CMK (cell line): Measurements from ENCODE around the gene MLIP.
"Not testable (repeated sequence)": the region's sequence is repeated elsewhere in the genome, so short reads cannot be mapped to it uniquely, and the experiment has no call there.

Experiments
- DNase-seq: peaks from one replicate; pipeline ENCODE4 v3.0.0-alpha.2; 2010; ENCODE audit warnings: low read depth

The MLIP gene, protein sequence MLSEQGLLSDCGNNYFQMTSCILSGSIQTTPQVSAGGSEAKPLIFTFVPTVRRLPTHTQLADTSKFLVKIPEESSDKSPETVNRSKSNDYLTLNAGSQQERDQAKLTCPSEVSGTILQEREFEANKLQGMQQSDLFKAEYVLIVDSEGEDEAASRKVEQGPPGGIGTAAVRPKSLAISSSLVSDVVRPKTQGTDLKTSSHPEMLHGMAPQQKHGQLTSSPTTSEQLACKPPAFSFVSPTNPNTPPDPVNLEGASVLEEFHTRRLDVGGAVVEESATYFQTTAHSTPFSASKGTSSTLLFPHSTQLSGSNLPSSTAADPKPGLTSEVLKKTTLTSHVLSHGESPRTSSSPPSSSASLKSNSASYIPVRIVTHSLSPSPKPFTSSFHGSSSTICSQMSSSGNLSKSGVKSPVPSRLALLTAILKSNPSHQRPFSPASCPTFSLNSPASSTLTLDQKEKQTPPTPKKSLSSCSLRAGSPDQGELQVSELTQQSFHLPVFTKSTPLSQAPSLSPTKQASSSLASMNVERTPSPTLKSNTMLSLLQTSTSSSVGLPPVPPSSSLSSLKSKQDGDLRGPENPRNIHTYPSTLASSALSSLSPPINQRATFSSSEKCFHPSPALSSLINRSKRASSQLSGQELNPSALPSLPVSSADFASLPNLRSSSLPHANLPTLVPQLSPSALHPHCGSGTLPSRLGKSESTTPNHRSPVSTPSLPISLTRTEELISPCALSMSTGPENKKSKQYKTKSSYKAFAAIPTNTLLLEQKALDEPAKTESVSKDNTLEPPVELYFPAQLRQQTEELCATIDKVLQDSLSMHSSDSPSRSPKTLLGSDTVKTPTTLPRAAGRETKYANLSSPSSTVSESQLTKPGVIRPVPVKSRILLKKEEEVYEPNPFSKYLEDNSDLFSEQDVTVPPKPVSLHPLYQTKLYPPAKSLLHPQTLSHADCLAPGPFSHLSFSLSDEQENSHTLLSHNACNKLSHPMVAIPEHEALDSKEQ

DNA sequence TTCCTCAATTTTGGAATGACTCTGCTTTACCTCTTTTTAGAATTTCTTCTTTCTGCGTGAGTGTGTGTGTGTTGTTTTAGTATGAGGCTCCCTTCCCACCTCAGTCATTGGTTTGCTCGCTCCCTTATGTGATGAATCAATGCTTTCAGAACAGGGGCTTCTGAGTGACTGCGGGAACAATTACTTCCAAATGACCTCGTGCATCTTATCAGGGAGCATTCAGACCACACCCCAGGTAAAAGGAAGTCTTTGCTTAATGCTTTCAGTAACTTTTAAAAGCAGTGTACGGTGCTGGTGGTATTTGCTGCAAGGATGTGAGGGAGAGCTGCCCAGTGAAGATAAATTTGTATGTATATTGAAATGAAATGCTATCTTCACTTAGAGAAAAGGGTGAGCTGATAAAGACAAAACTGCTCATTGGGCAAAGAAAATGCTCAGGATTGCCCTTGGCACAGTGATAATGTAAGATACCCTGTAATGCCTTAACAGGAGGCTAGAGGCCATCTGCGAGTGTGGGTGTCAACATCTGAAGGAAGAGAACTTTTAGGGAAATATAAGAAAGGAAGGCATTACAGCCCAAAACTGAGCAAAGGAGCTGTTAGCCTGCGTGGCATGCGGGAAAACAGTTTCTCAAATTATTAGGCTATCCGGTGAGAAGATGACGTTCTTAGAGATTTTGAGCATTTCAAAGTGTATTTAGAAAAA is at the start of gene MLIP:
MLIP (plus strand) TSS at position 103 of the 705 bp plus-strand sequence; CDS start at position 140, 37 bp downstream.
- DNase-seq, result no peak

DNA sequence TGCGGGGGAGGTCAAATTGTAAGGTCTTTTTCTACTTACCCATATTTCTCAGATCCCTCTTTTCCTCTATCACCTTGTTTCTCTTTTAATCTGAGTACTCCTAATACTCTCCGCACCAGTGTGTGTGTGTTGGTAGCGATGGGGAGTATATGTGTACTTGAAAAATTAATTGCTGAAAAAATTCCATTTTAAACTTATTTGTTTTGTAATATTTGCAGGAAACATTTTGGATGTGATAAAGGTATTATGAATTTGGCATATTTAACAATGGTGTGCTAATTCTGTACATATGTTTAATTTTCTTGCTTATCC is 48.1 kb upstream of the MLIP start:
- no peak for DNase-seq

DNA sequence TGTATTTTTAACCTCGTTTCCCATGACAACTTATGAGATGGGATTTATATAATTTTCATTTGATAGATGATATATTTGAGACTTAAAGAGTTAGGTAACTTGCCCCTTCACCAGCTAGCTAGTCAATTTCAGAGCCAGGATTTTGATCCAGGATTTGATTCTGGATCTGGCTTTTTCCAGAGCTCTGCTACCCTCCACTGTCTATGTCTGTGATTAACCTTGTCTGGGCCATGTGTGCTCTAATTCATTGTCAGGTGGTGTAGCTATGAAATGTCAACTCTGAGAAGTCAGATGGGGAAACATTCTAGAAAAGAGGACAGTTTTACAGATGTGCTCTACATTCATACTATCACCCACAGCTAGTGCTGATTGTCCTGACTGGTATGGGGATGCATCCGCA is 42.5 kb upstream of the MLIP start:
- DNase-seq, result no peak

DNA sequence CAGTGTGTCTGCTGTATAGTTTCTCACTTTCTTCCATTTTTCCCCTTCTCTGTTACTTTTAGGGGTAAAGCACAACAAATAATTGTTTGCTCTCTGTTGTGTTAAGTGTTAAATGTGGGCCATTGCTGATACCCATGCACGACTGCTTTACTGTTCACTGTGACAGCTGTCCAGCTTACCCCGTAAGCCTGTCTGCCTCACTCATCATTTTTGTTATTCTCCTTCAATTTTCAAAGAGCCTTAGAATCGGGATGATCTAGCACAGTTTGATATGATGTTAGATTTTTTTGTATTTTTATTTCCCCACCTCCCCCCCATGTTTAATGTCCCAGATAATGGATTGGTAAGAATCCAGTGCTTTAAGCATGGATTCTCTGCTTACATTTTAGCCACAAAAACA is 41.2 kb upstream of the MLIP start:
- DNase-seq, result no peak

DNA sequence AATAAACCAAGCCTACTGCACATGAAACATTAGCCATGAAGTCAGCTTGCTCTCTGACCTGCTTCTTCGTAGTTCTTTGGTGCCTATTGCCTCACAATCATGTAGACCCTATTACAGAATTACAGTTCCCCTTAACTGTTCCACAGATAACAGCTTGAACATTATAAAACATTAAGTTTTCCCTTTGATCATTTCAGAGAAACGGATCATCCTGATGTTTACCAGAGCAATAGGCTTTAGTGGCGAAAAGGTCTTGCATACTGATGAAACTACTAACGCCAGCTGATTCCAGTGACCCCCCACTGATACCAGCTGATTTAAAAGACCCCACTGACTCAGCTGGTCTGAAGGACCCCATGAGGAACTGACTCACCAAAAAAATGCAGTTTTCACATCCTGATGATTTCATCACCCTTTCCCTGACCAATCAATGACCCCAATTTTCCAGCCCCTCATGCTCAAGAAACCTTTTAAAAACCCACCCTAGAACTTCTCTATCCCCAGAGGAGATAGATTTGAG is 39.4 kb upstream of the MLIP start:
- DNase-seq, result no peak

DNA sequence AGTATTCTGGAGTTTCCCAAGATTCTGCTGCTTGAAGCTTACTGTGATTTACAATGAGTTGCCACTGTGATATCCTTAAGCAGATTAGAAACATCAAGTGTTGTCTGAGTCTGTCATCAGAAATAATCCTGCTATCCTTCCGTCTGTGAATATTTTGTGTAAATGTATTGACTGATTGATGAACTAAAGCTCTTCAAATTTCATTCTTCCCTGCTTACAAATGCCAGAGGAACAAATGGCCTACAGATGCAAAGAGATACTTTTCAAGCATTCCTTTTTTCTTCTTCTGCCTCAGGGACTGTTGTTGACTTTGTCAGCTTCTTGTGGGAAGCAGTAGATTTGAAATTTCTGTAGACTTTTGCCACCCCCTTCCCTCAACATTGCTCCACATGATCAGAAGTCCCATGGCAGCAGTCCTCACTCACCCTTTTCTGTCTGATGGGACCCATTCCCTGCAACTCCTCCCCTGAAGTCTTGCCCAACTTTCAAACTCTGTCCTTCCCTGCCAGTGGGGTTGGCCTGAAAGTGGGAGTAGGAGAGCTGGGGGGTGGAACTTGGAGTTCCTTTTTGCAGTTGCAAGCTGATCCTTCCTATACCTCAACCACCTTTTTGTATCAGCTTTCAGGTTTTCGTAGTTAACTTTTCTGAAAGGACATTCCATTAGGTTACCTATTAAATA is 38.5 kb upstream of the MLIP start:
- no peak for DNase-seq

DNA sequence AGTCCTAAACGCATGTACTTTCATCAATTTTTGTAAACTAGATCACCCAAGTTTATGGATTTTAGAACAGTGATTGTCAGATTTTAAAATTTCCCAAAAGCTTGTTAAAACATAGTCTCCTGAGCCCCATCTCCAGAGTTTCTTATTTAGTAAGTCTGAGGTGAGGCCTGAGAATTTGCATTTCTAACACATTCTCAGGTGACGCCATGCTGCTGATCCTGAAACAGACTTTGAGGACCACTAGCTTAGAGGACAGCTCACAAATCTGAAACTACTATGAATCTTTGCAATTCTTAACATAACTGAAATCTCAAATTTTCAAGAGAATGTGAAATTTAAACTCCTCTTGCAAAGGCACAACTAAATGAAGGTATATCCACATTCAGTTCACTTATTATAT is 37.8 kb upstream of the MLIP start:
- no peak for DNase-seq

DNA sequence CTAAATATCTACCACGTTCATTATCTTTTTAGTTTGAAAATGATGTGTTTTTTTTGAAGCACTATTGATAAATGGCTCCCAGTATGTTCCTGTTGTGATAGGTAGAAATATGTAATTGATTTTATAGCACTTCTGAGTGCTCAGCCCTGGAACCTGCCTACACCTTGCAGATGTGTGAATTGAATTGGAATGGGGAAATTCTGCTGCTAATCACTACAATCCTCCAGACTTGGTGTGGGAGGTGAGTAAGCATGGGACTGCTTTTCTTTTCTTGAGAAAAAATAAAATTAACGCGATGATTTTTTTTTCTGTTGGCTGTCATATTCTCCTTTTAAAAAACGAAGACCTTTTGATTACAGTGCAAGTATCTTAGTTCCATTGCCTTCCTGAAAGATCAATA is 37.1 kb upstream of the MLIP start:
- DNase-seq, result no peak

DNA sequence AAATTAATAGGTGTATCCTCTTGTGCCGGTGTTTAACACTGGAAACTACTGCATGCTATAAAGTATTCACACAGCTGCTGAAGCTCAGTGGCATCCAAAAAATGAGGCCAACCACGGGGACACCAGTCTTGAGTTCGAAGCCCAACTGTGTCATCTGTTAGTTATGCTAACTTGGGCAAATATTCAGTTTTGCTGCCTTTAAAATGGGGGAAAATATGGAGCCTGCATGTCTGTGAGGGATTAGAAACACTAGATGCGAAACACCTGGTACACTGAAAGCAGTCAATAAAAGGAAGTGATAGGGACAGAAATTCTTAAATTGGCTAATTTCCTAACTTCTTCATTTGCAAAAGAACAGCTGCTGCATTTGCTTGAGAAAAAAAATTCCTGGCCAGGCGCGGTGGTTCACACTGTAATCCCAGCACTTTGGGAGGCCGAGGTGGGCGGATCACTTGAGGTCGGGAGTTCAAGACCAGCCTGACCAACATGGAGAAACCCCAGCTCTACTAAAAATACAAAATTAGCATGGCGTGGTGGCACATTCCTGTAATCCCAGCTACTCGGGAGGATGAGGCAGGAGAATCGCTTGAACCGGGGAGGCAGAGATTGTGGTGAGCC is 36.6 kb upstream of the MLIP start:
- DNase-seq, result no peak

DNA sequence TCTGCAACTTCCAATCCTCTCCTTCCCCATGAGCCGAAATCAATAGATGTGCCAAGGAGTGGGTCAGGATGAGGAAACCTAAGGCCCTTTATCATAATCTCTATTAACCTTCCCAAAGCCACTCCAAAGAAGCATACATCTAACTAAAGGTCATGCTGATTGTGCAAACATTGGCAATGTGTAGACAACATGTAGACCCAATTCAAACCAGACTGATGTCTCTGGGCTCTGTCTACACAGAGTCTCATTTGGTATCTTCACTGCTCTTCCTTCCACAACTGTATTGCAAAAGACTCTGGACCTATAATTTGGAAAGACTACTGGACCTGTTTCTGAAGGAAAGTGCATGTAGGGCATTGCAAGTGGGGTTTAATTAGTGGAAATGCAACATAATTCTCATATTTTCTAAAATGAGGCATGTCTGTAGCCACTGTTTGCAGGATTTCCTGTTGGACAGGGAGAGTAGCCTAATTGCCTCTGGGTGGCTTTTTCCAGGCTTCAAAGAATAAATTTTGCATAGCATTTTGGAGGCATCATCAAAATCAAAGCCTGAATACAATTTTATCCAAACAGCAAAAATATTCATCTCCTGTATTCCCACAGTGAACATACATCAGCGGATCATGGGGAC is 35.0 kb upstream of the MLIP start:
- DNase-seq, result no peak

DNA sequence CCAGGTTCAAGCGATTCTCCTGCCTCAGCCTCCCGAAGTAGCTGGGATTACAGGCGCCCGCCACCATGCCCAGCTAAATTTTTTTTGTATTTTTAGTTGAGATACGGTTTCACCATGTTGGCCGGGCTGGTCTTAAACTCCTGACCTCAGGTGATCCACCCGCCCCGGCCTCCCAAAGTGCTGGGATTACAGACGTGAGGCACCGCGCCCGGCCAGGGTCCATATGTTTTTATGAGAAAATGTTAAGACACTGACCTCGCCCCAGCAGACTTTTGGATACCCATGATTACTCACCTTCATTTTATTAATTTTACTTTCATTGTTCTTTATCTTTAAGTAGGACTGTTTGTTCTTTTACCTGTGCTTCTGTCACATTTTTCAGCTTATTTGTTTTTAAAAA is 29.7 kb upstream of the MLIP start:
- not testable (repeated sequence) for DNase-seq

DNA sequence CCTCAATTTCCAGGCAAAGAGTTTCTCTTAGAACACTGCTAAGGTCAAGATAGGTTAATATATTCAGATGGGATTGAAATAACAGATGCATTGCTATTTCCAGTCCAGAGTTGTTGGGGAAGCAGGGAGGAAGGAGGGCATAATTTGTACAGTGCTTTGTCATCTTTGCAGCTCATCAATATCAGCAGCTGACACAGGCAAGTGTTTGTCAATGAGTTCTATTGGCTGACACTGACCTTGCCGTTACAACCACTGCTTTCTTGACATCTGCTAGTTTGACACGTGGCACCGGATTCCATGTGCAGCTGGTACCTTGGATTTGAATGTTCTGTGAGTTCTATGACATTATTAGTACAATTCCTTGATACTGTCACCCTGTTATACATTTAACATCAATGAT is 28.0 kb upstream of the MLIP start:
- no peak for DNase-seq

DNA sequence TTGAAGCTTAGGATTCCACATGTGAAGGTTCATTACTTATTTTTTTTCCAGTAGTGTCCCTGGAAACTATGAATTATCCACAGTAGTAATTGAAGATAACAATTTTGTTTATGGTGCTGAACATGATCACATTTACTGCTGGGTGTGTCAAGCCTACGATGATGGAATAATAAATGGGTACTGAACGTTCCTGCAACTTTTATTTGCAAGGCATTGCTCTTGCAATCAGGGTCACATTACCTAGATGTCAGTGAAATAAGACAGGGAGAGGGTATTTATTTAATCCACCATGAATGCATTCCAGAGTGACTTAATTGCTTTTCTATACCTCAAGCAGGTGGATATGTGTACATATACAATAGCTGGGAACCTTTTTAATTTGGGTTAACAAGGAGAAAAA is 27.0 kb upstream of the MLIP start:
- no peak for DNase-seq

DNA sequence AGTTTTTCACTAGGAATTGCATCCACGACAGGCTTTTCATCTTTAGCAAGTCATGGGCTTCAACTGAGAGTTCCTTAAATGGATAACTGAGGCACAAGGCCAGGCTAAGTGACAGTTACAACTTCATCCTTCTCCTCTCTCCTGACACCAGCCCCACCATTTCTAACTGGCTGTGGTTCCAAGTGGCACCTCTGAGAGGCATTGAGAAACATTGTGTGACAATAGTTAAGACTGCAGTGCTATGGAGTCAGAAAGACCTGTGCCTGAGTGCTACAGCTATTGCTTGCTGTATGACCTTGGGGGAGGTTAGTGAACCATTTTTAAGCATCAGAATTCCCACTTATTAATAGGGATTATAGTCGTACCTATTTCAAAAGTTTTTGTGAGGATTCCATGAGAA is 26.2 kb upstream of the MLIP start:
- DNase-seq, result no peak

DNA sequence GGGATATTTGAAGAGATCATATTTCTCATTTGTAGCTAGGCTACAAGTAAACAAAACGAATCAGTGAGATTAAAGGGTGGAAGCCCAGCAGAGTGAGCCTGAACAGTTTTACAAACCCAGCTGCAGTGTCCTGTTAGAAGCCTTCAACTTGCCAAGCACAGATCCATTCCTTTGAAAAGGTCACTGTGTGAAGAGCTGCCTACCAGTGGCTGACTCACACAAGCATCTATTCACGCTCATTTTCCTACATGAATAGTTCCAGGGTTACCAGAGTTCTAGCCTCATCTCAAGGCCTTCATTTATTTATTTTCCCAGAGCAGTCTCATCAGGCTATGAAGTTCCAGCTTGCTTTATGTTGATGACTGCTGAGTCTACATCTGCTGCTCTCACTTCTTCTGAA is 25.7 kb upstream of the MLIP start:
- DNase-seq, result no peak

DNA sequence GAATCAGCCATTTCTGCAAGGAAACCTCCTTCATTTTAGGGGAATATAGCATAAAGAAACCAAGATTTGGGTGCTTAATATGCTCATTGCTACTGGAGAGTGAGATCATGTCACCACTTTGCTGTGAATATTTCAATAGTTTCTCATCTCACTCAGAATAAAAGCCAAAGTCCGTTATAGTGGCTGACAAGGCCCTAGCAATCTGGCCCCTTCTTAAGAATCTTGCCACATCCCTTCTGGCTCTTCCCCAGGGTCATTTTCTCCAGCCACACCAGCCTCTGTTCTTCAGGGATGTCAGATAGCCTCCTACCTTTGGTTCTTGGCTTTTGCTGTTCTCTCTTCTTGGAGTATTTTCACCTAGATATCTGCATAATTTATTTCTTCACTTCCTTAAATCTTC is 24.8 kb upstream of the MLIP start:
- DNase-seq, result no peak

DNA sequence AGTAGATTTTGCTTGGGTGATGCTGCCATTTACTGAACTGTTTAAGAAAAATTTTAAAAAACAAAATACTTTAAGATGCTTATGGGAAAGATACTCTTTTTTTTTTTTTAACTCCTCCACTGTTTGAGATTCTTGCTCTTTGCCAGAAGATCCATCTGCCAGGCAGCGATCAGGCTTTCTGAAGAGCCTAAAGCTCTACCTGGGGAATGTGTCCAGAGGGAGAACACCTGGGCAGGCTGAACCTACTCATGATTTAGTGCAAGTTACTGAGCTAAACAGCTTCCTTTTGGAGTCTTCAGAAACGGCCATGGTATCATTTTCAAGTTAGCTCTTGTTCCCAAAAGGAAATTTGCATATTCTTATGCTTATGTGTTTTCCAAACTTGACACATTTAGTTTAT is 23.5 kb upstream of the MLIP start:
- DNase-seq, result no peak

DNA sequence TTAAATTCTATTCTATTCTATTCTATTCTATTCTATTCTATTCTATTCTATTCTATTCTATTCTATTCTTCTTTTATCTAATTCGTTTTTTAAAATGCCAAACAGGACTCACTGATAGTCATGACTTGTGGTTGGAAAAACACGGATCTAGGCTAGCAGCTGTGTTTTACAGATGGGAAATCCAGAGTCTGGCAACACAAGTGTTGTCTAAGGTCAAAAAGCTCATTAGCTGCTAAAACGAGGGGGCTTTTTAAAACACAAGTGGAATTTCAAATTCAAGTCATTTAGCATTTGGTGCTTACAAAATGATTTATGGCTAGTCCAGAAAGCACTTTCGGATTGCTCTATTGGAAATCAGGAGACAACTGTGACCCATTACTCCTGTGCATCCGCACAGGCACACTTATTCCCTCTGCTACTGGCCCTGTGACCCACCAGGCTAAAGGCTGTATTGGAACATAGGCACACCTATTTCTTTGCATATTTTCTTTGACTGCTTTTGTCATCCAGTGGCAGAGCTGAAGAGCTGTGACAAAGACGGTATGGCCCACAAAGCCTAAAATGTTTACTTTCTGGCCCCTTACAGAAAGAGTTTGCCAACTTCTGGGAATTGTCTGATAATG is 17.8 kb upstream of the MLIP start:
- DNase-seq, result no peak

DNA sequence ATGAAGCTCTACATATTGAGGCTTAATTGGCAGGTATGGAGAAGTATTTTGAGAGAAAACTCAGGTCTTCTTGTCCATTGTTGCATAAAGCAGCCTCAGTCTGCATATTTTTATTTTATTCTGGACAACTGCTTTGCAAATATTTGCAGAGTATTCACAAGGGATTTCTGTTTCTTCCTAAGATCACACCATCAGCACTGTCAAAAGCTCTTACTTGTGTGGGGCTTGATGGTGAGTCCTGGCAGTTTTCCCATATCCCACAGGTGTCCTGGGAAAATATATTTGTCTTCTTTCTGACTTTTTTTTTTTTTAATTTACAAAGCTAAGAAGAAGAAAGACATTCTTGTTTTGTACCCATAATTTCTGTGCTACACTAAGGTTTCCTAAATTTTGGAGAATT is 16.9 kb upstream of the MLIP start:
- DNase-seq, result no peak

DNA sequence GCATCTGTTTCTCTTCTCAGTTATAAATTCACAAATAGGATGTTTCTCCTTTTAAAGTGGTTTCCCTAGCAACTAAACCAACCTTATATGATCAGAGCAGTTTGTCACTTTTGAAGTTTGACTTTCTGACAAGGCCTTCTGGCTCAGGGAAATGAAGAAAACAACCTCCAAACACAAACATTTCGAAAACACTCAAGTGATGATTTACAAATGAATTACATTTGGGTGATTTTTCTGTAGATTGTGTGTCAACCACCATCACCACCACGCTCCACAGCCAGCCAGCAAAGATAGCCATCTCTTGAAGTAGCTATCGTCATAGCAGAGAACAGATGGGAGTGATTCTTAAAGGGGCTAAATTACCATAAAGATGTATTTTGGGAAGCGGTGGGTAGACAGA is 16.5 kb upstream of the MLIP start:
- no peak for DNase-seq
